Lower leg skin (tissue), 4 donors: ENCODE results near the gene NUP62. TPM values are rescaled to one million over a fixed set of nuclear protein-coding genes. Genes with fewer than 3 reads are reported as not detected.

Experiments used
- DNase-seq, 2 donors: peaks; one replicate each; pipeline ENCODE4 v3.0.0-alpha.2; 2019; ENCODE audit warnings: low spot score in 2 of 2
- H3K4me3 ChIP-seq: fragments of 200-600 bp; sonication (generic); 2 replicates; pipeline ENCODE4 v1.5.1; 2017; ENCODE audit warnings: mild to moderate bottlenecking, low read depth; ENCODE audit not compliant: poor library complexity, severe bottlenecking
- POLR2A ChIP-seq, 2 donors: fragments of 450-650 bp; IDR thresholded peaks; one replicate each; pipeline ENCODE4 v1.6.1; 2016 to 2017; ENCODE audit warnings: antibody characterized with exemption in 2 of 2, mild to moderate bottlenecking in 1 of 2, moderate library complexity in 1 of 2
- WGBS, 2 donors: methylation state at CpG; one replicate each; pipeline ENCODE4 v1.1.5; 2018; 5-methylcytosine and 5-hydroxymethylcytosine counted together
- intact Hi-C: fragments of 100-400 bp; cut with DNase I; formaldehyde crosslinking; loops from one replicate; pipeline ENCODE4 v1.15.0; 2023; ENCODE audit warnings: low total_unique reads
- total RNA-seq, 4 donors: library from RNA; depleted of rRNA; stranded (reverse); fragments of >200 nt; gene quantifications; one replicate each; pipeline ENCODE4 v1.1.0, GENCODE V29; 2016
- TF ChIP-seq, protein P1 (sequence below), 3 donors: fragments of 450-650 bp; IDR thresholded peaks; one replicate each; pipeline ENCODE4 v1.5.1; 2016; ENCODE audit warnings: antibody characterized with exemption in 3 of 3, mild to moderate bottlenecking in 3 of 3, moderate library complexity in 2 of 3

The NUP62 gene
- total RNA-seq, 4 donors from 2014 or later, result 36.4 to 45.5 (median 41.1) TPM

DNA sequence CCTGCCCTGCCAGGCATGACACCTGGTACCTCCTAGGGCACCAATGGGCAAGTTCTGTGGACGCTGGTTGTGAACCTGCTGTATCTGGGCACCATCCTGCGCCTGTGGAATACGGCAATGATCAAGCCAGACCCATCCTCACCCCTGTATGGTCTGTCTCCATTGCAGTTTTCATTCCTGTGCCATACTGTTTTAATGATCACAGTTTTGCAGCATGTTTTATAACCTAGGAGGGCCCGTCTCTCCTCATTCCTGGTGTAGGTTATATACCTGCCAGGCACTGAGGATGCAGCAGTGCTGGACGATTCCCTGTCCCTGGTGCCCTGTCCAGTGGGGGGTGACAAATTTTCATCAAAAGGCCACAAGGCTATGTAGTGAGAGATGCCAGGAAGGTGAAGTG lies 46.2 kb downstream of the NUP62 start:
- no peak for DNase-seq
- intact Hi-C loops, result no loop called here
- TF ChIP-seq, protein P1, sequence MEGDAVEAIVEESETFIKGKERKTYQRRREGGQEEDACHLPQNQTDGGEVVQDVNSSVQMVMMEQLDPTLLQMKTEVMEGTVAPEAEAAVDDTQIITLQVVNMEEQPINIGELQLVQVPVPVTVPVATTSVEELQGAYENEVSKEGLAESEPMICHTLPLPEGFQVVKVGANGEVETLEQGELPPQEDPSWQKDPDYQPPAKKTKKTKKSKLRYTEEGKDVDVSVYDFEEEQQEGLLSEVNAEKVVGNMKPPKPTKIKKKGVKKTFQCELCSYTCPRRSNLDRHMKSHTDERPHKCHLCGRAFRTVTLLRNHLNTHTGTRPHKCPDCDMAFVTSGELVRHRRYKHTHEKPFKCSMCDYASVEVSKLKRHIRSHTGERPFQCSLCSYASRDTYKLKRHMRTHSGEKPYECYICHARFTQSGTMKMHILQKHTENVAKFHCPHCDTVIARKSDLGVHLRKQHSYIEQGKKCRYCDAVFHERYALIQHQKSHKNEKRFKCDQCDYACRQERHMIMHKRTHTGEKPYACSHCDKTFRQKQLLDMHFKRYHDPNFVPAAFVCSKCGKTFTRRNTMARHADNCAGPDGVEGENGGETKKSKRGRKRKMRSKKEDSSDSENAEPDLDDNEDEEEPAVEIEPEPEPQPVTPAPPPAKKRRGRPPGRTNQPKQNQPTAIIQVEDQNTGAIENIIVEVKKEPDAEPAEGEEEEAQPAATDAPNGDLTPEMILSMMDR (IDR thresholded peaks at IDR 0.05), result no peak
- 97 to 100% methylated on average over 5 of the region's 5 CpGs for WGBS, 2 donors
- no peak overlapping the region for H3K4me3 ChIP-seq

DNA sequence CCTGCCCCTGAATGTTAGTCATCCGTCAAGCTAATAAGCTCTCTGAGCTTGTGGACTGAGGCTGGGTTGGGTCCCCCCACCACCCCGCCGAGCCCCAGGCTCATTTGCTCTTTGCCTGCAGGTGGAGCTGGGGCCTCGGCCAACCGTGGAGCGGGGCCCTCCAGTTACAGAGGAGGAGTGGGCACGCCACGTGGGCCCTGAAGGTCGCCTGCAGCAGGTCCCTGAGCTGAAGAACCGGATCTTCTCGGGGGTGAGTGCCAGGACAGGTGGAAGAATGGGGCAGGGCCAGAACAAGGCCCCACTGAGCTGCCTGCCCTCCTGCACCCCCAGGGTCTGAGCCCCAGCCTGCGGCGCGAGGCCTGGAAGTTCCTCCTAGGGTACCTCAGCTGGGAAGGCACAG lies 46.7 kb downstream of the NUP62 start:
- TF ChIP-seq, protein P1 (IDR thresholded peaks at IDR 0.05), result no peak
- no peak for TF ChIP-seq POLR2A (IDR thresholded peaks at IDR 0.05)
- no peak for DNase-seq
- WGBS, 2 donors, result 100% methylated on average over 3 to 10 of the region's 14 CpGs
- intact Hi-C loops, result no loop called here
- no peak overlapping the region for H3K4me3 ChIP-seq

DNA sequence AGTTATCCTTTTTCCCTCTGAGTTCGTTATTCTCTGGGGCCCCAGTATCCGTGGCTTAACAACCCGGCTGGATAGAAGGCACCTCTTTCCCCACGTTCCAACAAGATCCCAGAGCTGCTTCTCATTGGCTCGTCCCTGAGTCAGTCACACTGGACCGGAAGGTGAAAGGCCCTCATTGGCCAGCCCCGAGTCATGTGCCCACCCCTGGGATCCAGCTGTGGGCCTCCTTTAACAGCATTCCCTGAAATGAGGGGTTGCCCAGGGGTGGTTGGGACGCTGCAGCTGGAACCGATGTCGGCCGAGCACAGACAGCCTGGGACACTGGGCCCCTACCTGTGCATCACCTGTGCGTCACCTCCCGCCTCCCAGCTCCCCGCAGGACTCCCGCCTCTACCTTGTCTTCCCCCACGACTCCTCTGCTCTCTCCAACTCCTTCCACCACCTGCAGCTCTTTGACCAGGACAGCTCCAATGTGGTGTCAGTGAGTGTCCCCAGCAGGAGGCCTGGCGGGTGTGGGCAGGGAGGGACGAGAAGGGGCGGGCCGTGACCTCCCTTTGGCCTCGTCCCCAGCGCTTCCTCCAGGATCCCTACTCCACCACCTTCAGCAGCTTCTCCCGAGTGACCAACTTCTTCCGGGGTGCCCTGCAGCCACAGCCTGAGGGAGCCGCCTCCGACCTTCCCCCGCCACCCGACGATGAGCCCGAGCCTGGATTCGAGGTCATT lies 47.5 kb downstream of the NUP62 start:
- intact Hi-C loops, result no loop called here
- no peak for DNase-seq
- no peak for TF ChIP-seq POLR2A (IDR thresholded peaks at IDR 0.05)
- TF ChIP-seq, protein P1 (IDR thresholded peaks at IDR 0.05), result no peak
- WGBS, 2 donors, result 90% methylated on average over 27 to 31 of the region's 31 CpGs
- no peak overlapping the region for H3K4me3 ChIP-seq

DNA sequence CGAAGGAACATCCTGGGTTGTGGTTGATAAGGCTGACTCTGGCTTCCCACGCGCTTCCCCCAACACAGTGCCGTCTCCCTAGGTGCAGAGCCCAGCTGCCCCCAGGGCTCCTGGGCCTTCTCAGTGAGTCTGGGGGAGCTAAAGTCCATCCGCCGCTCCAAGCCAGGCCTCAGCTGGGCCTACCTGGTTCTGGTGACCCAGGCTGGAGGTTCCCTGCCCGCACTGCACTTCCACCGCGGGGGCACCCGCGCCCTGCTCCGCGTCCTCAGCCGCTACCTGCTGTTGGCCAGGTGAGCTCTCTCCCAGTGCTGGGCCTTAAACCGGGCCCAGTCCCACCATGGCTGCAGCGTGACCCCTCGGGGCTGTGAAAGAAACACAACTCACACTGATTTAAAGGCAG lies 48.1 kb downstream of the NUP62 start:
- 92 to 98% methylated on average over 17 of the region's 17 CpGs for WGBS, 2 donors
- DNase-seq, result no peak
- intact Hi-C loops, result no loop called here

DNA sequence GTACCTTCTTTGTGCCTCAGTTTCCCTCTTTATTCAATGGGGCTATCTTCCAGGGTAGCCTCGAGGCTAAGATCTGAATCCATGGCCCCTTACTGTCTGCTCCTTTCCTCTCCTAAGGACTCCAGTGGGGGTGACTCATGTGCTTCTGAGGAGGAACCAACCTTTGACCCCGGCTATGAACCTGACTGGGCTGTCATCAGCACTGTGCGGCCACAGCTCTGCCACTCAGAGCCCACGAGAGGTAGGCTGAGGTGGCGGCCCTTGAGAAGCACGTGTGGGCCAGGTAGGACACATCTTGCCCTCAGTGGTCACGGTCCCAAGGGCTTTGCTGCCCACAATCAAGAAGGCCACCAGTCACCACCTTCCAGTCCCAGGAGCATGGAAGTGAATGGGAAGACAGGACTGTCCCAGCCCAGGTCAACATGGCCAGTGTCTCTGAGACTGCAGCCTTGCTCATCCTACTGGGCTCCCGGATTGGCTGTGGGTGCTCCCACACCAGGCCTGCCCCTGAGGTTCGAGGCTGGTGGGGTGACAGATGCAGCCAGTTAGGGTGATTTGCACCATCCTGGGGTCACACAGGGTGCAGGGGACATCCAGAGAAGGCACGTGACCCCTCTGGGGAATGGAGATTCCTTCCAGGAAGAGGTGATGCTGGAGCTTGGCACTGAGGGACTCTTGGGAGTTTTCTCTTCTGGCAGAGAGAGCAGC lies 49.0 kb downstream of the NUP62 start:
- WGBS, 2 donors, result 93 to 94% methylated on average over 10 of the region's 10 CpGs
- intact Hi-C loops, result no loop called here
- TF ChIP-seq POLR2A (IDR thresholded peaks at IDR 0.05), result no peak
- TF ChIP-seq, protein P1 (IDR thresholded peaks at IDR 0.05), result no peak
- no peak for DNase-seq
- no peak overlapping the region for H3K4me3 ChIP-seq

More for the DNA sequence above, 48.1 kb downstream of the NUP62 start:
- TF ChIP-seq POLR2A (IDR thresholded peaks at IDR 0.05), result no peak
- TF ChIP-seq, protein P1 (IDR thresholded peaks at IDR 0.05), result no peak
- H3K4me3 ChIP-seq, result no peak overlapping the region
